GM12878 (cell line): Measurements from ENCODE around the gene APOA4. TPM values are rescaled to one million over a fixed set of nuclear protein-coding genes. Genes with fewer than 3 reads are reported as not detected.
"Not testable (repeated sequence)": the region's sequence is repeated elsewhere in the genome, so short reads cannot be mapped to it uniquely, and the experiment has no call there.

Experiments used
- ATAC-seq: fragments of 200-7000 bp; cut with Tn5 transposase; 3 replicates; pipeline ENCODE4 v1.9.1; 2020; ENCODE audit warnings: mild to moderate bottlenecking, moderate library complexity
- BruUV-seq: library from RNA; stranded (reverse); fragments of 400-500 nt; replicated peaks from 2 replicates; lab custom pipeline; 2021; lab: Mats Ljungman, UMichigan
- CTCF ChIA-PET: fragments of 300-600 bp; sonication (Branson Sonifier 250); formaldehyde crosslinking; extraction: SDS; loops from one replicate; lab custom pipeline; 2021; ENCODE audit warnings: inconsistent platforms; lab: Yijun Ruan, JAX
- POLR2A ChIA-PET: fragments of 350-600 bp; formaldehyde crosslinking; extraction: SDS; loops from one replicate; lab custom pipeline; 2021; ENCODE audit warnings: inconsistent platforms; lab: Charles Lee
- RAD21 ChIA-PET: fragments of 300-600 bp; sonication (Branson Sonifier 250); formaldehyde crosslinking; loops from one replicate; lab custom pipeline; 2023; ENCODE audit warnings: antibody characterized with exemption; ENCODE audit not compliant: unreplicated experiment; lab: Charles Lee
- SMC1A ChIA-PET: fragments of 300-600 bp; sonication (Branson Sonifier 250); formaldehyde crosslinking; loops from one replicate; lab custom pipeline; 2023; ENCODE audit not compliant: unreplicated experiment, uncharacterized antibody; lab: Charles Lee
- DNase-seq: peaks from one replicate; pipeline ENCODE4 v3.0.0-alpha.2; 2011; ENCODE audit warnings: low read depth, low spot score
- FAIRE-seq: peaks from 3 replicates; lab custom pipeline; 2011; peaks lifted over from hg19 to GRCh38; lab: Jason Lieb, UNC
- H2AFZ ChIP-seq: 2 replicates; pipeline ENCODE4 v1.6.0; 2011; ENCODE audit warnings: low read depth, low read length, control low read depth; ENCODE audit not compliant: control insufficient read depth
- H3K27ac ChIP-seq: 2 replicates; pipeline ENCODE4 v1.5.1; 2011; ENCODE audit warnings: control low read depth; ENCODE audit not compliant: control insufficient read depth, insufficient read depth
- H3K27me3 ChIP-seq, 2 experiments: replicated peaks in 1 of 2; 2 replicates each; pipeline versions ENCODE4 v1.6.0 to v1.6.1; 2011; ENCODE audit warnings: low read length in 1 of 2; ENCODE audit not compliant: control insufficient read depth in 2 of 2, insufficient read depth in 2 of 2
- H3K36me3 ChIP-seq, 2 experiments: 2 replicates each; pipeline ENCODE4 v1.5.1; 2011; ENCODE audit warnings: low read length in 1 of 2; ENCODE audit not compliant: control insufficient read depth in 2 of 2, insufficient read depth in 2 of 2
- H3K4me1 ChIP-seq: 2 replicates; pipeline ENCODE4 v1.6.1; 2011; ENCODE audit warnings: mild to moderate bottlenecking, low read length, moderate library complexity, mixed read lengths; ENCODE audit not compliant: control insufficient read depth, insufficient read depth
- H3K4me2 ChIP-seq: 2 replicates; pipeline ENCODE4 v1.6.0; 2011; ENCODE audit warnings: control low read depth; ENCODE audit not compliant: control insufficient read depth, insufficient read depth
- H3K4me3 ChIP-seq: fragments of 200-600 bp; sonication (generic); 2 replicates; pipeline ENCODE4 v1.5.1; 2016
- H3K79me2 ChIP-seq: 2 replicates; pipeline ENCODE4 v1.6.0; 2011; ENCODE audit warnings: low read length; ENCODE audit not compliant: control insufficient read depth, insufficient read depth
- H3K9ac ChIP-seq: 2 replicates; pipeline ENCODE4 v1.8.0; 2011; ENCODE audit warnings: low read length, control low read depth, mixed read lengths; ENCODE audit not compliant: control insufficient read depth, insufficient read depth
- H3K9me3 ChIP-seq: replicated peaks from 3 replicates; pipeline ENCODE4 v1.5.1; 2011; ENCODE audit warnings: mild to moderate bottlenecking, low read length; ENCODE audit not compliant: control insufficient read depth, insufficient read depth
- H4K20me1 ChIP-seq: 2 replicates; pipeline ENCODE4 v1.6.0; 2011; ENCODE audit not compliant: control insufficient read depth, insufficient read depth
- CHD2 ChIP-seq: IDR thresholded peaks from 2 replicates; pipeline ENCODE4 v1.6.1; 2011; ENCODE audit warnings: low read depth, low read length, improper control_type of control experiment, borderline replicate concordance
- IRF4 ChIP-seq: IDR thresholded peaks from 2 replicates; pipeline ENCODE4 v1.6.1; 2011; ENCODE audit warnings: low read depth, low read length
- KAT2A ChIP-seq: conservative IDR thresholded peaks from 2 replicates; pipeline ENCODE4 v1.6.1; 2011; ENCODE audit warnings: low read depth, low read length; ENCODE audit not compliant: control insufficient read depth
- POLR2AphosphoS5 ChIP-seq: IDR thresholded peaks from 2 replicates; pipeline ENCODE4 v1.6.1; 2011; ENCODE audit warnings: mild to moderate bottlenecking, low read length, inconsistent platforms
- SMAD5 ChIP-seq: IDR thresholded peaks from 2 replicates; pipeline ENCODE4 v1.6.1; 2016; ENCODE audit warnings: antibody characterized with exemption, low read depth
- TCF7 ChIP-seq: IDR thresholded peaks from 2 replicates; pipeline ENCODE4 v1.6.1; 2014; ENCODE audit warnings: antibody characterized with exemption, borderline replicate concordance
- ZNF384 ChIP-seq: IDR thresholded peaks from 2 replicates; pipeline ENCODE4 v1.6.1; 2012; ENCODE audit warnings: low read depth, mild to moderate bottlenecking, low read length, improper control_type of control experiment, borderline replicate concordance
- WGBS: methylation state at CpG from one replicate; pipeline ENCODE4 v1.1.6; 2016; ENCODE audit warnings: low lambda C conversion rate; ENCODE audit not compliant: insufficient replicate concordance, insufficient coverage; ENCODE audit errors: missing lambda C conversion rate; 5-methylcytosine and 5-hydroxymethylcytosine counted together
- in situ Hi-C: fragments of 300-500 bp; cut with MboI; formaldehyde crosslinking; loops from 9 replicates; pipeline ENCODE4 v1.14.3; 2018; ENCODE audit warnings: mixed read lengths
- intact Hi-C: fragments of 100-400 bp; cut with micrococcal nuclease; formaldehyde crosslinking; loops from one replicate; pipeline ENCODE4 v1.14.2; 2022; ENCODE audit not compliant: unreplicated experiment
- polyA plus RNA-seq, 11 experiments: library from polyadenylated mRNA; depleted of rRNA in 4 of 11; unstranded in 6 of 11; stranded (reverse) in 5 of 11; fragments of >200 nt; fragmentation: Nextera tagmentation in 4 of 11; fragmentation: Illumina TruSeq in 1 of 11; extraction: Ambion mirVana in 4 of 11; extraction: Trizol in 1 of 11; gene quantifications; 1 replicate in 1 of 11; 2 replicates in 10 of 11; pipeline versions ENCODE4 v1.2.1 to v1.2.3, GENCODE V29; 2011 to 2016; ENCODE audit warnings: inconsistent platforms in 2 of 11, missing spikeins in 2 of 11, low read depth in 1 of 11
- total RNA-seq, 4 experiments: library from RNA; depleted of rRNA in 3 of 4; stranded (reverse); fragments of >200 nt in 3 of 4; fragmentation: Illumina TruSeq in 1 of 4; extraction: Trizol in 1 of 4; gene quantifications; 2 replicates each; pipeline versions ENCODE4 v1.2.1 to v1.2.3, GENCODE V29; 2013 to 2021

The APOA4 gene
- total and polyA plus RNA-seq, 10 of the 15 experiments (the other 5 are each of a cell fraction or from before 2014, with no cell fraction given), result not detected

- TF ChIP-seq POLR2AphosphoS5, result no peak
- no peak for TF ChIP-seq CHD2
- TF ChIP-seq TCF7, result no peak
- no peak for TF ChIP-seq IRF4
- no peak for TF ChIP-seq ZNF384
These were observed 19.1 kb downstream of the APOA4 start (continued) for GRCh38 chr11:116804001-116804400.

DNA sequence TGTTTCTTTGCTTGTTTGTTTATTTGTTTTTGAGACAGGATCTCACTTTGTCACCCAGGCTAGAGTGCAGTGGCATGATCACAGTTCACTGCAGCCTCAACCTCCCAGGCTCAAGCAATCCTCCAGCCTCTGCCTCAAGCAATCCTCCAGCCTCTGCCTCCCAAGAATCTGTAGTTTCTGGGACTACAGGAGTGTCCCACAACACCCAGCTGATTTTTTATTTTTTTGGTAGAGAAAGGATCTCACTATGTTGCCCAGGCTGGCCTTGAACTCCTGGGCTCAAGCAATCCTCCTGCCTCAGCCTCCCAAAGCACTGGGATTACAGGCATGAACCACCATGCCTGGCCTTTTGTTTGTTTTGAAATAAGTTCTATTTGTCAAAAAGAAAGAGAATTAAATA lies 21.4 kb downstream of the APOA4 start:
- H4K20me1 ChIP-seq, in situ Hi-C loops, DNase-seq, RAD21 ChIA-PET, H3K4me1 ChIP-seq, H3K4me2 ChIP-seq, ATAC-seq, H3K36me3 ChIP-seq, SMC1A ChIA-PET, POLR2A ChIA-PET, BruUV-seq, H3K4me3 ChIP-seq, intact Hi-C loops, H3K9me3 ChIP-seq, H3K27ac ChIP-seq, H3K27me3 ChIP-seq, H3K79me2 ChIP-seq, H2AFZ ChIP-seq, FAIRE-seq, H3K9ac ChIP-seq: not testable (repeated sequence)
- CTCF ChIA-PET, result interaction anchor here (1.0 to 2.5 kb wide), 2 partner anchors 11 to 425 kb away, joined by 3 to 10 read pairs; partner anchors contain the start of gene APOA5

DNA sequence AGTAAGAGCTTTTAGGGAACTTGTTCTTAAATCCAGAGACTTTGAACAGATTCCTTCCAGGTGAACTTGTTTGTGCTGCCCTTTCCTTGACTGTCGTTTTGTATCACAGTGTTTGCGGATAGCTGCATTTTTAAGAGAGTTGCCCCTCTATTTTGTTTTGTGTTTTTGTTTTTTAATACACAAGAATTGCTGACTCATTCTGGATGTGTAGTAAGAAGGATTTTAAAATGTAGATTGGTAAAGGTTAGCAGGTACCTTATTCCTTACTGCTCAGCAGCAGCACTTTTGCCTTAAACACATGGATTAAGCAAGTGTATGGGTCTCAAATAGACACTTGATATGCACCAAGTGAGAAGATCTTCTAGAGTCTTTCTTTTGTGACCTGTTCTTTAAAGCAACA lies 22.5 kb downstream of the APOA4 start:
- Histone ChIP-seq H3K79me2 (no peaks in the 10 kb centered on the region), H2AFZ (no peak overlapping the region), H3K4me1 (no peaks in the 10 kb centered on the region), H3K4me2 (no peak overlapping the region), H3K9ac (no peak overlapping the region), H3K4me3 (no peak overlapping the region), H3K27me3 (no peaks in the 10 kb centered on the region; a peak in 2 of 4 replicates), H3K27ac (no peak overlapping the region), H3K36me3 (no peaks in the 10 kb centered on the region), H4K20me1 (no peaks in the 10 kb centered on the region), H3K9me3 (no peaks in the 10 kb centered on the region)
- SMC1A ChIA-PET, result interaction anchor here (1.3 kb wide), 1 partner anchor 35 kb away, joined by 5 read pairs; no protein-coding TSS in a partner anchor
- WGBS, result 96% methylated on average over 2 of the region's 2 CpGs
- RAD21 ChIA-PET, result no interaction called here
- POLR2A ChIA-PET, result no interaction called here
- ATAC-seq, result no peak
- intact Hi-C loops (no loop called here), in situ Hi-C loops (no loop called here)
- CTCF ChIA-PET, result interaction anchor here (0.7 to 1.5 kb wide), 4 partner anchors 9 to 296 kb away, joined by 3 to 5 read pairs (median 4); partner anchors contain the start of gene APOA5
- no peak for TF ChIP-seq KAT2A
- no peak for TF ChIP-seq SMAD5
- no peak for DNase-seq
- no peak for FAIRE-seq
- BruUV-seq, result no TSS peak
